Retinal pigment epithelial cell (primary cell): ENCODE results near the gene HSD17B12.

ENCODE experiments used
- DNase-seq: peaks from one replicate; pipeline ENCODE4 v3.0.0-alpha.2; 2010; ENCODE audit warnings: low read depth
- H3K4me3 ChIP-seq: 2 replicates; pipeline ENCODE4 v1.5.1; 2011; ENCODE audit warnings: mild to moderate bottlenecking, low read length, control low read depth, moderate library complexity
- TF ChIP-seq, protein P1 (sequence below): conservative IDR thresholded peaks from 2 replicates; pipeline ENCODE4 v1.5.1; 2011; ENCODE audit warnings: low read depth, low read length, control low read depth, inconsistent platforms

Gene HSD17B12

DNA sequence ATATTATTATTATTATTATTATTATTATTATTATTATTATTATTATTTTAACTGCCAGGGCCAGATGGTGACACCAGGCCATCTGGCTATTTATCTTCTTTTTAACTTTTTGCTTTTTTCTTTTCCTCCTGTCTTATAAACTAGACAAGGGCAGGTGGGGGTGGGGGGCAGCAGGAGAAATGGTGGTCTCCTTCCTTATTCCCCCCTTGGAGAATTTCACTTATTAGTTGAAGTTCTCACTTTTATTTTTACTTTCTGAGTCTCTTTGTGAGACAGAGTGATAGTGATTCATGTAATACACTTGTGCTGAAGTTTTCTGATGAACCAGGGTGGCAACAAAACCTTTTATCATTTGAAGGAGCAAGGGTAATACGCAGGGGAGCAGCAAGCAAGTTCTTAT is 103.8 kb downstream of the HSD17B12 start:
- H3K4me3 ChIP-seq, result no peak overlapping the region
- DNase-seq, result no peak
- TF ChIP-seq, protein P1, sequence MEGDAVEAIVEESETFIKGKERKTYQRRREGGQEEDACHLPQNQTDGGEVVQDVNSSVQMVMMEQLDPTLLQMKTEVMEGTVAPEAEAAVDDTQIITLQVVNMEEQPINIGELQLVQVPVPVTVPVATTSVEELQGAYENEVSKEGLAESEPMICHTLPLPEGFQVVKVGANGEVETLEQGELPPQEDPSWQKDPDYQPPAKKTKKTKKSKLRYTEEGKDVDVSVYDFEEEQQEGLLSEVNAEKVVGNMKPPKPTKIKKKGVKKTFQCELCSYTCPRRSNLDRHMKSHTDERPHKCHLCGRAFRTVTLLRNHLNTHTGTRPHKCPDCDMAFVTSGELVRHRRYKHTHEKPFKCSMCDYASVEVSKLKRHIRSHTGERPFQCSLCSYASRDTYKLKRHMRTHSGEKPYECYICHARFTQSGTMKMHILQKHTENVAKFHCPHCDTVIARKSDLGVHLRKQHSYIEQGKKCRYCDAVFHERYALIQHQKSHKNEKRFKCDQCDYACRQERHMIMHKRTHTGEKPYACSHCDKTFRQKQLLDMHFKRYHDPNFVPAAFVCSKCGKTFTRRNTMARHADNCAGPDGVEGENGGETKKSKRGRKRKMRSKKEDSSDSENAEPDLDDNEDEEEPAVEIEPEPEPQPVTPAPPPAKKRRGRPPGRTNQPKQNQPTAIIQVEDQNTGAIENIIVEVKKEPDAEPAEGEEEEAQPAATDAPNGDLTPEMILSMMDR, result no peak

DNA sequence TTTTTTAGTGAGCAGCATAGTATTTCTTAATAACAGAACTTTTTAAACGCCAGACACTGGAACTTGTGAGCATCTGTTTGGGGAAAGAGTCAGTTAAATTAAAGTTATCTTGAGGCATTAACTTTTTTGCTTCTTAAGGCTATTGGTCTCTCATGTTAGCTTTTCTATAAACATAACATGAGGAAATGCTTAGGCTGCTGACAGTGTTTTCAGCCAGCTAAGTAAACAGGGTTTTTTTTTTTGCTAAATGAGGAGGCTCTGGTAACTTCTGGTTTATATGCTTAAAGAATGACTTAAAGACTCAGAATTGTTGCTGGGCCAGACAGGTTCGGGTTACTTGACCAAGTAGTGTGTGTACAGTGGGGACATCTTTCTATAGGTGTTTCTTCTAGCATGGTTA is 104.3 kb downstream of the HSD17B12 start:
- no peak for DNase-seq
- H3K4me3 ChIP-seq, result no peak overlapping the region
- TF ChIP-seq, protein P1, result no peak

DNA sequence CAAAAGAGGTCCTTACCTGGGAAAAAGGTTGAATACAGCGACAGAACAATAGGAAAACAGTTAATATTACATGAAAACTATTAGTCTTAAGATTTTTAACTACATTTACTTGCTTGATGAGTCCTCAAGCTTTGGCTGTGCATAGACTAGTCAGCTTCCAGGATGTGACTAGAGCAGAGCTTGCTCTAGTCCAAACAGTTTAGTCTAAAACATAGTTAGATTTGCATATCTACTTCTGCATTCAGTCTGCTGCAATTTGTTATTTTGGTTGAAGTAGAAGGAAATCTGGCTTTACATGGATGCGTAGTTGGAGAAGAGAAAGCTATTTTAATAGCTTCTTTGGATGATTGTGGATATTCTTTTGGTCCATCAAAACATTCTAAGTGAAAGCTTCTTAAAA is 104.8 kb downstream of the HSD17B12 start:
- no peak overlapping the region for H3K4me3 ChIP-seq
- no peak for DNase-seq
- TF ChIP-seq, protein P1, result no peak

DNA sequence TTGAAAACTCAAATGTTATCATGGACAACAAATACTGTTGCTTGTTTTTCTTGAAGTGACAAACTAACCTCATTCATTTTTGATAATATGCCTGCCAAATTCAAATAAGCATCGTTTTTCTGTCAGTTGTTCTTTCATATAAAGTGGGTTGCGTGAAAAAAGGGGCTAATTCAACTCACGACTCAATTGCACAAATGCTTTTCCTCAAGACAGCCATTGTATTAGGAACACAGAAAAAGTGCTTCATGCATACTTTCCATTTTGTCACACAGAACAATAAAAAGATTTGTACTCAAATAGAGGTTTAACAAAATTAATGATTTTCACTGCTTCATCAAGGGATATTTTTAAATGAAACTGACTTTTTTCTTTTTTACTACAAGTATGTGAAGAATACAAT is 105.5 kb downstream of the HSD17B12 start:
- H3K4me3 ChIP-seq, result no peak overlapping the region
- TF ChIP-seq, protein P1, result no peak
- DNase-seq, result no peak

DNA sequence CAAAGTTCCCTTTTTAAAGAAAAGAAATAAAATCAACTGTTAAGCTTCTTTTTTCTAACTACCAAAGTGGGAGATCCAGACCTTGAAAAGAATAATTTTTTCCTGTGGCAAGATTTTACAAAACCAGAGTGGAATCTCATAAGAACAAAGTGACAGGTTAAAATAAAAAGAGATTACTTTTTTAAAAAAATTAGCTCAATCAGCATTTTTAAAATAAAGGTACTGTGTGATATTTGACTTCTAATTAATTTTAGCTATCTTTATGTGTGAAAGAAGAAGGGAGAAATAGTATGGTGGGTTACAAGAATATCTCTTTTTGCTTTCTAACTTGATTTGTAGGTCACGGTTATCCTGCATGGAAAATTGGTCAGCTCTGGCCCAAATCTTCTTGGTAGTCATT is 107.3 kb downstream of the HSD17B12 start:
- DNase-seq, result no peak
- no peak overlapping the region for H3K4me3 ChIP-seq
- TF ChIP-seq, protein P1, result no peak

DNA sequence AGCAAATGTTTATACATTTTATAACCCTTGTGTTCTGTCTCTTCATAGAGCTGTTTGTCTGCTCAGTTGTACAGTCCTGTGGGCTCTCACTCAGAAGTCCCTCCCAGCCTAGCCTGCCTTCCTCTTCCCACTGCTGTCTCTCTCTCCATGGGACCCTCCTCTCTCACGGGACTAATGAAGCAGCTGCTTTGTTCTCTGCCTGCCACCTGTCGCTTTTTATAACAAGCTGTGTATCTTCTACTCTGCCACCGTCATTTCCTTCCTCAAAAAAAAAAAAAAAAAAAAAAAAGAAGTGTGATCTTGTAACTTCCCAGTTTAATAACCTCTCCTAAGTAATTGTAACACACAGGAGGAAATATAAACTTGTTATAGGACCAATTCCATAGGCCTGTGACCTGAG is 107.9 kb downstream of the HSD17B12 start:
- no peak for DNase-seq
- H3K4me3 ChIP-seq, result no peak overlapping the region
- TF ChIP-seq, protein P1, result no peak

DNA sequence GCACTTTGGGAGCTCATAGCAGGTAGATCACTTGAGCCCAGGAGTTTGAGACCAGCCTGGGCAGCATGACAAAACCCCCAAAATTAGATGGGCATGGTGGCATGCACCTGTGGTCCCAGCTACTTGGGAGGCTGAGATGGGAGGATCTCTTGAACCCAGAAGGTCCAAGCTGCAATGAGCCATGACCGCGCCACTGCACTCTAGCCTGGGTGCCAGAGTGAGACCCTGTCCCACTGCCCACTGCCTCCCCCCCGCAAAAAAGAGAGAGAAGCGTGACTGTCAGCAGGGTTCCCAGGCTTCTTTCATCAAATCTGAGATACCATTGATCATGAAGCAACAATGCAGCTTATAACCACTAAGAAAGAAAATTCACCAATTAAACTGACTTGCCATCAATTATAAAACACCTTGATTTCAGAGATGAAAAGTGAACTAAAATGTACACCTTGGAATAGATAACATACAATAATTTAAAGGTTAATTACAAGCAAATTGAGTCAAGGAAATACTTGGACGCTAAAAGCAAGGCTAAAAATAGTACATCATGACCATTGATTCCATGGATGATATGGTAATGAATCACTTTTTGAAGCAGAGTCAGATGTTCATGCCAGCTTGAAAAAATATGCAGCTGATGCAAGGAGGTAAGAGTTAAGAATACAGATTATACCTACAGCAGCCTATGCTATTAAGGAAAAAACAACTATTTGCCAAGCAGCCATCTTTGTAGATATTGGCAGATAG is 109.3 kb downstream of the HSD17B12 start:
- DNase-seq, result peak; percentile 73
- H3K4me3 ChIP-seq, result no peak overlapping the region
- TF ChIP-seq, protein P1, result no peak
